ENCODE results near the gene ZNF576. TPM values are rescaled to one million over a fixed set of nuclear protein-coding genes. Genes with fewer than 3 reads are reported as not detected.
A peak's percentile ranks its signal among the peaks of the same experiment; 100 is the strongest.
"Not testable (repeated sequence)": the region's sequence is repeated elsewhere in the genome, so short reads cannot be mapped to it uniquely, and the experiment has no call there.

ZNF576 gene
- 10 to 100 TPM in 3 of 6 donors, 1 to 10 TPM in 3; 2.3 to 13.6 (median 10.1) TPM for polyA plus RNA-seq (ENCODE audit: low read depth in 6 of 6)

- Mint-ChIP-seq H3K27ac (peak within 1 kb of the TSS; percentile 99 to 100 (median 100)), H3K9me3 (no peaks in the 10 kb centered on the region), H3K4me1 (peaks cover 38 to 53% (median 49%) of the 10 kb centered on the region in 3 donors), H3K4me3 (peak within 1 kb of the TSS; percentile 92 to 98 (median 98)), H3K36me3 (no peaks in the 10 kb centered on the region), H3K27me3 (no peaks in the 10 kb centered on the region)
- DNase-seq = peak; percentile 99
- peak; percentile 74 to 77 for ATAC-seq (ENCODE audit: low read depth in 2 of 2)
Measured at GRCh38 chr19:43595999-43596841, at the start of gene ZNF576, which contains the start of gene IRGQ. ZNF576 (plus strand) TSS chr19:43596595; CDS start chr19:43597109, 514 bp downstream. IRGQ (minus strand) TSS chr19:43596134; CDS start chr19:43595338, 796 bp downstream.

- not testable (repeated sequence) for H3K9me3 Mint-ChIP-seq; DNase-seq; H3K27ac Mint-ChIP-seq; H3K27me3 Mint-ChIP-seq; H3K4me1 Mint-ChIP-seq; H3K4me3 Mint-ChIP-seq; ATAC-seq (ENCODE audit: low read depth in 2 of 2)
- peaks cover 5 to 31% of the 10 kb centered on the region in 2 donors for H3K36me3 Mint-ChIP-seq
Measured at GRCh38 chr19:43547926-43548325, 48.5 kb upstream of the ZNF576 start.

GRCh38 chr19:43548706-43549105 is 47.7 kb upstream of the ZNF576 start:
- peaks cover 5 to 31% of the 10 kb centered on the region in 2 donors for H3K36me3 Mint-ChIP-seq
- no peak for DNase-seq
- H3K4me3 Mint-ChIP-seq = no peak overlapping the region
- no peaks in the 10 kb centered on the region for H3K9me3 Mint-ChIP-seq
- no peaks in the 10 kb centered on the region for H3K27me3 Mint-ChIP-seq
- ATAC-seq (ENCODE audit: low read depth in 2 of 2) = no peak
- peaks cover 0 to 8% (median 6%) of the 10 kb centered on the region in 3 donors for H3K4me1 Mint-ChIP-seq
- H3K27ac Mint-ChIP-seq = no peak overlapping the region

GRCh38 chr19:43551399-43552197 is 44.8 kb upstream of the ZNF576 start:
- Mint-ChIP-seq H3K4me3 (no peak overlapping the region), H3K27ac (peak overlapping the region in 4 of 6 donors; percentile 59 to 78 (median 72)), H3K27me3 (no peaks in the 10 kb centered on the region), H3K9me3 (no peaks in the 10 kb centered on the region), H3K36me3 (peaks cover 10 to 22% of the 10 kb centered on the region in 2 donors), H3K4me1 (peaks cover 9 to 24% (median 16%) of the 10 kb centered on the region in 3 donors)
- ATAC-seq (ENCODE audit: low read depth in 2 of 2) (no peak), DNase-seq (no peak)

- Mint-ChIP-seq H3K27me3 (no peaks in the 10 kb centered on the region), H3K4me1 (peaks cover 9 to 24% (median 16%) of the 10 kb centered on the region in 3 donors), H3K9me3 (no peaks in the 10 kb centered on the region), H3K36me3 (peaks cover 10 to 22% of the 10 kb centered on the region in 2 donors), H3K27ac (peak overlapping the region in 2 of 6 donors; percentile 67 to 78), H3K4me3 (no peak overlapping the region)
- ATAC-seq (ENCODE audit: low read depth in 2 of 2) = no peak
- no peak for DNase-seq
Measured at GRCh38 chr19:43552198-43552450, 44.3 kb upstream of the ZNF576 start.

GRCh38 chr19:43552616-43553015 is 43.8 kb upstream of the ZNF576 start:
- Mint-ChIP-seq H3K4me3 (no peak overlapping the region), H3K27me3 (no peaks in the 10 kb centered on the region), H3K4me1 (peaks cover 9 to 24% (median 16%) of the 10 kb centered on the region in 3 donors), H3K27ac (peak overlapping the region in 1 of 6 donors; percentile 69), H3K9me3 (no peaks in the 10 kb centered on the region), H3K36me3 (peaks cover 10 to 22% of the 10 kb centered on the region in 2 donors)
- ATAC-seq (ENCODE audit: low read depth in 2 of 2) = no peak
- no peak for DNase-seq

GRCh38 chr19:43553656-43554055 is 42.7 kb upstream of the ZNF576 start:
- H3K27me3 Mint-ChIP-seq = no peaks in the 10 kb centered on the region
- H3K4me3 Mint-ChIP-seq = peak overlapping the region in 1 of 8 donors; percentile 15
- DNase-seq (no peak), ATAC-seq (ENCODE audit: low read depth in 2 of 2) (no peak)
- H3K27ac Mint-ChIP-seq = peak overlapping the region in 3 of 6 donors; percentile 38 to 64 (median 49)
- H3K9me3 Mint-ChIP-seq = no peaks in the 10 kb centered on the region
- H3K36me3 Mint-ChIP-seq = peaks cover 10 to 22% of the 10 kb centered on the region in 2 donors
- H3K4me1 Mint-ChIP-seq = peaks cover 9 to 24% (median 16%) of the 10 kb centered on the region in 3 donors

GRCh38 chr19:43554317-43554895 is 42.0 kb upstream of the ZNF576 start:
- no peaks in the 10 kb centered on the region for H3K9me3 Mint-ChIP-seq
- H3K4me1 Mint-ChIP-seq = peaks cover 9 to 24% (median 17%) of the 10 kb centered on the region in 3 donors
- H3K36me3 Mint-ChIP-seq = peaks cover 10 to 22% of the 10 kb centered on the region in 2 donors
- DNase-seq (no peak), ATAC-seq (ENCODE audit: low read depth in 2 of 2) (no peak)
- H3K4me3 Mint-ChIP-seq = peak overlapping the region in 1 of 8 donors; percentile 44
- no peaks in the 10 kb centered on the region for H3K27me3 Mint-ChIP-seq
- peak overlapping the region in 2 of 6 donors; percentile 65 to 76 for H3K27ac Mint-ChIP-seq

GRCh38 chr19:43555185-43555770 is 41.1 kb upstream of the ZNF576 start:
- Mint-ChIP-seq H3K9me3 (no peaks in the 10 kb centered on the region), H3K27ac (peak overlapping the region in 4 of 6 donors; percentile 29 to 84 (median 68)), H3K4me3 (no peak overlapping the region), H3K4me1 (peaks cover 18 to 27% (median 22%) of the 10 kb centered on the region in 3 donors), H3K27me3 (no peaks in the 10 kb centered on the region), H3K36me3 (peaks cover 10 to 17% of the 10 kb centered on the region in 2 donors)
- DNase-seq (peak; percentile 74), ATAC-seq (ENCODE audit: low read depth in 2 of 2) (peak; percentile 82 to 98)

GRCh38 chr19:43560687-43561086 is 35.7 kb upstream of the ZNF576 start:
- peak overlapping the region in 4 of 8 donors; percentile 47 to 89 (median 75) for H3K4me3 Mint-ChIP-seq
- H3K4me1 Mint-ChIP-seq = peaks cover 49 to 64% (median 56%) of the 10 kb centered on the region in 3 donors
- ATAC-seq (ENCODE audit: low read depth in 2 of 2) (no peak), DNase-seq (no peak)
- H3K9me3 Mint-ChIP-seq = peaks cover 0 to 4% (median 0%) of the 10 kb centered on the region in 7 donors
- no peaks in the 10 kb centered on the region for H3K27me3 Mint-ChIP-seq
- peak overlapping the region; percentile 15 to 96 (median 94) for H3K27ac Mint-ChIP-seq
- H3K36me3 Mint-ChIP-seq = no peaks in the 10 kb centered on the region

GRCh38 chr19:43561139-43561970 is 35.0 kb upstream of the ZNF576 start:
- no peak for ATAC-seq (ENCODE audit: low read depth in 2 of 2)
- H3K4me3 Mint-ChIP-seq = peak overlapping the region in 7 of 8 donors; percentile 72 to 89 (median 81)
- no peaks in the 10 kb centered on the region for H3K36me3 Mint-ChIP-seq
- H3K9me3 Mint-ChIP-seq = peaks cover 0 to 4% (median 0%) of the 10 kb centered on the region in 7 donors
- peaks cover 49 to 68% (median 56%) of the 10 kb centered on the region in 3 donors for H3K4me1 Mint-ChIP-seq
- peak overlapping the region; percentile 93 to 99 (median 96) for H3K27ac Mint-ChIP-seq
- H3K27me3 Mint-ChIP-seq = no peaks in the 10 kb centered on the region
- DNase-seq = no peak

GRCh38 chr19:43562226-43562697 is 34.1 kb upstream of the ZNF576 start:
- ATAC-seq (ENCODE audit: low read depth in 2 of 2) = peak in 1 of 2 donors; percentile 4

More at GRCh38 chr19:43562226-43562697, 34.1 kb upstream of the ZNF576 start:
- Mint-ChIP-seq H3K9me3 (peaks cover 0 to 4% (median 0%) of the 10 kb centered on the region in 7 donors), H3K4me3 (peak overlapping the region; percentile 53 to 89 (median 79)), H3K4me1 (peaks cover 49 to 73% (median 56%) of the 10 kb centered on the region in 3 donors), H3K27me3 (no peaks in the 10 kb centered on the region), H3K27ac (peak overlapping the region; percentile 93 to 99 (median 96)), H3K36me3 (peaks cover 0 to 3% of the 10 kb centered on the region in 2 donors)
- no peak for DNase-seq
